Mesenchymal stem cell (in vitro differentiated cells and primary cell): ENCODE results near the gene SARS1.
A peak's percentile ranks its signal among the peaks of the same experiment; 100 is the strongest.

Source experiments
- DNase-seq: peaks from one replicate; pipeline ENCODE4 v3.0.0-alpha.2; 2013
- H2AFZ ChIP-seq: one replicate; pipeline ENCODE4 v1.6.1; 2013; ENCODE audit warnings: low read depth, mild to moderate bottlenecking, control low read depth, inconsistent platforms, low read length, moderate library complexity
- H2AK5ac ChIP-seq: 2 replicates; pipeline ENCODE4 v1.6.1; 2013; ENCODE audit warnings: low read length, moderate library complexity, mild to moderate bottlenecking, inconsistent platforms; ENCODE audit not compliant: severe bottlenecking
- H2BK120ac ChIP-seq: one replicate; pipeline ENCODE4 v1.6.1; 2013; ENCODE audit warnings: low read depth, mild to moderate bottlenecking, inconsistent platforms, low read length, moderate library complexity
- H2BK12ac ChIP-seq, 2 experiments: one replicate each; pipeline ENCODE4 v1.6.1; 2013; ENCODE audit warnings: inconsistent platforms in 2 of 2, low read length in 2 of 2, mild to moderate bottlenecking in 2 of 2, moderate library complexity in 2 of 2, control low read depth in 1 of 2
- H2BK15ac ChIP-seq: one replicate; pipeline ENCODE4 v1.6.1; 2013; ENCODE audit warnings: mild to moderate bottlenecking, low read depth, inconsistent platforms; ENCODE audit not compliant: poor library complexity, severe bottlenecking
- H2BK5ac ChIP-seq: 2 replicates; pipeline ENCODE4 v1.6.1; 2013; ENCODE audit warnings: low read depth, mild to moderate bottlenecking, low read length, control low read depth, inconsistent platforms; ENCODE audit not compliant: poor library complexity, severe bottlenecking
- H3K14ac ChIP-seq, 2 experiments: one replicate each; pipeline ENCODE4 v1.6.1; 2013; ENCODE audit warnings: inconsistent platforms in 2 of 2, low read length in 2 of 2, control low read depth in 1 of 2, mild to moderate bottlenecking in 1 of 2, moderate library complexity in 1 of 2
- H3K18ac ChIP-seq, 2 experiments: one replicate each; pipeline ENCODE4 v1.6.1; 2013; ENCODE audit warnings: inconsistent platforms in 2 of 2, low read length in 2 of 2, control low read depth in 1 of 2, low read depth in 1 of 2, mild to moderate bottlenecking in 1 of 2
- H3K23ac ChIP-seq, 2 experiments: one replicate each; pipeline ENCODE4 v1.6.1; 2013; ENCODE audit warnings: inconsistent platforms in 2 of 2, low read length in 2 of 2, mild to moderate bottlenecking in 2 of 2, moderate library complexity in 2 of 2, control low read depth in 1 of 2
- H3K27ac ChIP-seq: 2 replicates; pipeline ENCODE4 v1.5.1; 2013; ENCODE audit warnings: mild to moderate bottlenecking, moderate library complexity, low read length, control low read depth, inconsistent platforms; ENCODE audit not compliant: poor library complexity, severe bottlenecking
- H3K27me3 ChIP-seq, 2 experiments: 2 replicates each; pipeline versions ENCODE4 v1.6.1 to v1.7.0; 2013; ENCODE audit warnings: low read length in 2 of 2, mild to moderate bottlenecking in 2 of 2, moderate library complexity in 2 of 2, control low read depth in 1 of 2, inconsistent platforms in 1 of 2; ENCODE audit not compliant: control insufficient read depth in 1 of 2, insufficient read depth in 1 of 2
- H3K36me3 ChIP-seq, 2 experiments: 2 replicates each; pipeline versions ENCODE4 v1.6.1 to v1.7.0; 2013; ENCODE audit warnings: low read length in 2 of 2, control low read depth in 1 of 2, inconsistent platforms in 1 of 2, low read depth in 1 of 2, mild to moderate bottlenecking in 1 of 2; ENCODE audit not compliant: insufficient read depth in 2 of 2, control insufficient read depth in 1 of 2
- H3K4ac ChIP-seq, 2 experiments: one replicate each; pipeline ENCODE4 v1.6.1; 2013; ENCODE audit warnings: inconsistent platforms in 2 of 2, low read length in 2 of 2, mild to moderate bottlenecking in 2 of 2, moderate library complexity in 2 of 2, control low read depth in 1 of 2, low read depth in 1 of 2
- H3K4me1 ChIP-seq: 2 replicates; pipeline ENCODE4 v1.6.1; 2013; ENCODE audit warnings: low read depth, low read length, control low read depth; ENCODE audit not compliant: control insufficient read depth, insufficient read depth
- H3K4me2 ChIP-seq: 2 replicates; pipeline ENCODE4 v1.6.1; 2013; ENCODE audit warnings: low read length, mild to moderate bottlenecking, inconsistent platforms; ENCODE audit not compliant: poor library complexity, severe bottlenecking
- H3K4me3 ChIP-seq, 2 experiments: 2 replicates each; pipeline versions ENCODE4 v1.5.1 to v1.7.0; 2013; ENCODE audit warnings: low read length in 2 of 2, mild to moderate bottlenecking in 2 of 2, control low read depth in 1 of 2, low read depth in 1 of 2; ENCODE audit not compliant: insufficient read depth in 1 of 2
- H3K79me1 ChIP-seq: replicated peaks from 2 replicates; pipeline ENCODE4 v1.6.1; 2013; ENCODE audit warnings: mild to moderate bottlenecking, control low read depth, low read length, inconsistent platforms; ENCODE audit not compliant: poor library complexity, severe bottlenecking
- H3K9ac ChIP-seq: 2 replicates; pipeline ENCODE4 v1.7.0; 2013; ENCODE audit warnings: mild to moderate bottlenecking, low read length, moderate library complexity
- H3K9me3 ChIP-seq: 2 replicates; pipeline ENCODE4 v1.7.0; 2013; ENCODE audit warnings: mild to moderate bottlenecking, low read length; ENCODE audit not compliant: control insufficient read depth
- H4K8ac ChIP-seq: one replicate; pipeline ENCODE4 v1.6.1; 2013; ENCODE audit warnings: inconsistent platforms, mild to moderate bottlenecking, low read length, moderate library complexity
- H4K91ac ChIP-seq: one replicate; pipeline ENCODE4 v1.6.1; 2013; ENCODE audit warnings: mild to moderate bottlenecking, low read length, inconsistent platforms
- WGBS: methylation state at CpG from one replicate; pipeline ENCODE4 v1.1.7; 2013; ENCODE audit warnings: mixed read lengths; 5-methylcytosine and 5-hydroxymethylcytosine counted together

Gene SARS1

DNA sequence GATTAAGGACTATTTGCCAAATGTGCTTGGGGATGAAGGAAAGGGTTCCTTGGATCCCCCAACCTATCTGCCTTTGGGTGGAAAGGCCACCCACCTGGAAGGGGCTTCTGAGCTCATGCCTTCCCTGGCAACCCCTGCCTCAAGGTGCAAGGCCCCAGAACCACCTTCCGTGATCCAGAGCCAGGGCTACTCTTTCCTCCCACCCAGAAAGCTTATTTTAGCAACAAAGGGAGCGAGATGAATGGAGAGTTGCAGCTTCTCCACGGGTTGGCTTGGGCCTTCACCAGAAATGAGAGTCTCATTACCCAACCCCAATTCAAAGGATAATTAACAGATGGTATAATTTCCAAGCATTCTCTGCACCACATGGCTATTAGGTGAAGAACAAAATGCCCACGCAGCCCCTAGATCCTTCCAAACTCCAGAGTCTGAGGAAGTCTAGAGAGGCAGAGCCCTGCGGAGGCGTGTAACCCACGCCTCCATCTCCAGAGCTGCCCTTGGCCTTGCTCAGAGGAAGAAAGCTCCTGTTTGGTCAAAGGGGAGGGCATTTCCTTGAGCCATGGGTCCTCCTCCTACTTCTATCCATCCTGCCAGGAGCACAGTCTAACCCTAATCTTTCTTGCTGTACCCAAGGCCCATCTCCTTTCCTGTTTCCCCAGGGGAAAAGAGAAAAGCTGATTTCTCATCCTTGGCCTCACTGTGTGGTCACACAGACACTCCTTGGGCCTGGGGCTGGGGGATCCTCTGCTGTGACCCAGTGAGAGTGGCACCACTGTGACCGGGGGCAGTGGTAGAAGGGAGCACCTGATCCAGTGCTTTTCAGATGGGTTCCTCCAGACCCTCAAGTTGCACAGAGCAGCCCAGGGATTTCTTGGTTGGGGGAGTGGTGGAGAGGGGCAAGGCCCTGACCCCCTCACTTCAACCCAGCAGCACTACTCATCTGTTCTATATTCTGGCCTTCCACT lies 34.0 kb downstream of the SARS1 start:
- Histone ChIP-seq H4K8ac (no peak overlapping the region), H2BK12ac (no peak overlapping the region)

DNA sequence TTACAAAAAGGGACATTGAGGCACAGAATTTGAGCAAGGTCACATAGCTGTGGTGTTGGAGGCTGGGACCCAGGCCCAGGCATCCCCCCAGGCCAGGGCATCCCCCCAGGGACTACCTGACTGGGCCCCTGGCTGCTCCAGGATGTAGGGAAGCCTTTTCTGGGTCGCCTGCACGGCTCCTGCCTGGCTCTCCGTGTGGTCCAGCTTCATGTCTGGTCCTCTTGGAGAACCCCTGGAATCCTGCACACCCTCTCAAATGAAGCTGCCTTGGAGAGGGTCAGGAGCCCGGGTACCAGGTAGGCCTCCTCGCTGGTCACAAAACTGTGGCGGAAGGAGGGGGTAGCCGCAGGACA lies 34.7 kb downstream of the SARS1 start:
- Histone ChIP-seq H3K4me1 (peaks cover 18% of the 10 kb centered on the region), H2BK12ac (no peak overlapping the region), H3K9ac (no peak overlapping the region), H2AFZ (no peak overlapping the region), H2BK120ac (no peak overlapping the region), H3K9me3 (no peaks in the 10 kb centered on the region), H2BK15ac (no peak overlapping the region), H3K4me3 (no peak overlapping the region), H2BK5ac (no peak overlapping the region), H3K36me3 (peaks cover 0 to 8% of the 10 kb centered on the region in 2 experiments), H3K27me3 (peaks cover 0 to 53% of the 10 kb centered on the region in 2 experiments), H3K4me2 (no peak overlapping the region), H2AK5ac (no peak overlapping the region), H4K8ac (no peak overlapping the region), H3K4ac (no peak overlapping the region), H3K23ac (no peak overlapping the region), H3K79me1 (no peaks in the 10 kb centered on the region), H4K91ac (no peak overlapping the region), H3K14ac (no peak overlapping the region), H3K27ac (no peak overlapping the region), H3K18ac (no peak overlapping the region)
- 90% methylated on average over 7 of the region's 7 CpGs for WGBS
- DNase-seq = no peak

More for the DNA sequence above, 34.0 kb downstream of the SARS1 start:
- H3K27ac ChIP-seq = no peak overlapping the region
- no peak overlapping the region for H4K91ac ChIP-seq
- no peak overlapping the region for H3K9ac ChIP-seq
- H2BK5ac ChIP-seq = no peak overlapping the region
- H2AK5ac ChIP-seq = no peak overlapping the region
- H3K18ac ChIP-seq = no peak overlapping the region
- WGBS = 89% methylated on average over 7 of the region's 8 CpGs
- peaks cover 0 to 8% of the 10 kb centered on the region in 2 experiments for H3K36me3 ChIP-seq
- H3K4me2 ChIP-seq = no peak overlapping the region
- H3K4ac ChIP-seq = no peak overlapping the region
- no peak overlapping the region for H2BK15ac ChIP-seq
- H3K4me1 ChIP-seq = peaks cover 14% of the 10 kb centered on the region
- no peak overlapping the region for H3K23ac ChIP-seq
- H3K79me1 ChIP-seq = no peaks in the 10 kb centered on the region
- peaks cover 0 to 56% of the 10 kb centered on the region in 2 experiments for H3K27me3 ChIP-seq
- DNase-seq = no peak
- H3K9me3 ChIP-seq = no peaks in the 10 kb centered on the region
- no peak overlapping the region for H2AFZ ChIP-seq
- no peak overlapping the region for H2BK120ac ChIP-seq
- H3K4me3 ChIP-seq = no peak overlapping the region
- H3K14ac ChIP-seq = no peak overlapping the region

DNA sequence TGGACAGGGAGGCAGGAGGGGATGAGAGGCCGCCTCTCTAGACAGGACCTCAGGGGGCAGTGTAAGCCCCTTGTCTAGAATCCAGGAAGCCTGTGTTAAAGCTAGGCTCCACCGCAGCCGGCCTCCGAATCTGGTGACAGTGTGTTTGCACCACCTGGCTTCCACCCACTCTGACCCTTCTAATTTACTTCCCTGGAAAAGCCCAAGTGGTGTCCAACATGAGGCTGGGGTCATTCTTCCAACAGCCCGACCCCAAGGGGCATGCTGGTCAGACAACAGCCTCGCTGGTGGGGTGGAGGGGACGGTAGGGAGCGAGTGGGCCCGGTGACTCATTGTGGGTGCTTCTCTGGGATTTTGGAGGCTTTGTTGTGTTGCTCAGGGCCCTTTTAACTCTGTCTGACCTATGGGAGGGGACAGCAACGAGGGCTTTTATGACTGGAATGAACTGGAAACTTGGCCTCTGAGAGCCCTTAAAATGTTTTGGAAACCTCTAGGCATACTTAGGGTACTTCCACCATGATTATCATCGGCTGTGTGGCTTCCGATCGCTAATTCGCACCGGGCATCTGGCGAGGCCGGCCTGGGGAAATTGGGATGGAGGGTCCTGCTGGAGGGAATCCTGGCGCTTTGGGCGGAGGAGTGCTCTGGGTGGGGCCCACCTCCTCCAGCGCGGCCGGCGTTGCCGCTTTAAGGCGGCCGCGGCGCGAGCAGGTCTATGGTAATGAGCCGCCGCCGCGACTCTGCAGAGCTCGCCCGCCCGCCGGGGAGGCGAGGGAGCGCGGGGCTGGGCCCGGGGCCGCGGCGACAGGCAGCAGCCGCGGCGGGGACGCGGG lies 35.3 kb downstream of the SARS1 start, which contains the start of gene CELSR2:
Gene CELSR2, plus strand, starts transcription at position 743 of the 833 bp plus-strand sequence. CDS start 541 bp downstream, outside the sequence.
- Histone ChIP-seq H3K23ac (peak within 1 kb of the TSS in 1 of 2 experiments; percentile 68), H2BK120ac (no peak within 1 kb of the TSS), H3K79me1 (no peaks in the 10 kb centered on the region), H3K4ac (no peak within 1 kb of the TSS), H2AK5ac (peak within 1 kb of the TSS; percentile 31), H2AFZ (peak within 1 kb of the TSS; percentile 69), H2BK5ac (no peak within 1 kb of the TSS), H3K36me3 (peaks cover 0 to 8% of the 10 kb centered on the region in 2 experiments), H3K9ac (peak within 1 kb of the TSS; percentile 19), H3K4me1 (peaks cover 24% of the 10 kb centered on the region), H3K9me3 (no peaks in the 10 kb centered on the region), H3K14ac (no peak within 1 kb of the TSS), H2BK12ac (no peak within 1 kb of the TSS), H3K4me3 (peak within 1 kb of the TSS; percentile 35 to 61), H3K18ac (peak within 1 kb of the TSS in 1 of 2 experiments; percentile 11), H3K4me2 (peak within 1 kb of the TSS; percentile 82), H2BK15ac (peak within 1 kb of the TSS; percentile 76), H4K91ac (no peak within 1 kb of the TSS), H4K8ac (no peak within 1 kb of the TSS), H3K27ac (no peak within 1 kb of the TSS), H3K27me3 (peaks cover 0 to 53% of the 10 kb centered on the region in 2 experiments)
- 10% methylated on average over 46 of the region's 49 CpGs for WGBS
- peak; percentile 71 for DNase-seq
